Neural cell (in vitro differentiated cells): ENCODE data around the gene CFAP68. TPM values are rescaled to one million over a fixed set of nuclear protein-coding genes. Genes with fewer than 3 reads are reported as not detected.

ENCODE experiments used
- polyA plus RNA-seq: library from polyadenylated mRNA; depleted of rRNA; stranded (reverse); fragments of >200 nt; gene quantifications from 2 replicates; pipeline ENCODE4 v1.2.3, GENCODE V29; 2014
- small RNA-seq, 3 experiments: library from RNA; depleted of rRNA; stranded (forward); fragments of <200 nt; gene quantifications; one replicate each; pipeline ENCODE3, GENCODE V24; 2012

CFAP68 gene
- polyA plus RNA-seq, 1 donor from 2014 or later, result 28.1 TPM

Small RNAs within 50 kb of the gene (small RNA-seq; reads per million reads assigned to genes)
- gene C11orf52 (0 reads per million in 3 experiments), gene GNG5P3 (0 reads per million in 3 experiments), gene RNA5SP351 (0 to 0.08 (median 0) reads per million in 3 experiments), gene RPL37AP8 (0 reads per million in 3 experiments)

Other genes starting within 250 kb of the CFAP68 start
- gene PPP2R1B, start 113.2 kb upstream of the CFAP68 start, polyA plus RNA-seq, result 10.4 and 11.8 TPM in 2 replicates
- 82.0 and 92.1 TPM in 2 replicates for gene ALG9, start 8.0 kb upstream of the CFAP68 start, polyA plus RNA-seq
- 3.0 and 3.1 TPM in 2 replicates for gene FDXACB1, start 376 bp upstream of the CFAP68 start, polyA plus RNA-seq
- gene CRYAB, start 32.2 kb downstream of the CFAP68 start, polyA plus RNA-seq, result not detected in 2 replicates
- gene HSPB2, start 33.2 kb downstream of the CFAP68 start, polyA plus RNA-seq, result not detected in 2 replicates
- gene C11orf52, start 39.4 kb downstream of the CFAP68 start, polyA plus RNA-seq, result not detected in 2 replicates
- 54.6 and 59.9 TPM in 2 replicates for gene DIXDC1, start 57.8 kb downstream of the CFAP68 start, polyA plus RNA-seq
- gene DLAT, start 145.9 kb downstream of the CFAP68 start, polyA plus RNA-seq, result 38.3 and 41.1 TPM in 2 replicates
- 4.7 and 12.2 TPM in 2 replicates for gene PIH1D2, start 194.5 kb downstream of the CFAP68 start, polyA plus RNA-seq
- 37.0 and 37.7 TPM in 2 replicates for gene NKAPD1, start 194.8 kb downstream of the CFAP68 start, polyA plus RNA-seq
- 121 and 139 TPM in 2 replicates for gene TIMM8B, start 207.2 kb downstream of the CFAP68 start, polyA plus RNA-seq
- 34.7 and 40.3 TPM in 2 replicates for gene SDHD, start 207.3 kb downstream of the CFAP68 start, polyA plus RNA-seq